PC-3 (cell line): ENCODE data around the gene OR6M1. TPM values are rescaled to one million over a fixed set of nuclear protein-coding genes. Genes with fewer than 3 reads are reported as not detected.

Source experiments
- ATAC-seq: fragments of 200-7000 bp; cut with Tn5 transposase; 2 replicates; pipeline ENCODE4 v1.9.1; 2020; ENCODE audit warnings: mild to moderate bottlenecking, moderate library complexity
- BruUV-seq: library from RNA; stranded (reverse); fragments of 400-500 nt; replicated peaks from 2 replicates; lab custom pipeline; 2021; lab: Mats Ljungman, UMichigan
- CTCF ChIA-PET: fragments of 300-600 bp; sonication (Branson Sonifier 250); formaldehyde crosslinking; loops from one replicate; lab custom pipeline; 2022; ENCODE audit warnings: antibody characterized with exemption; lab: Charles Lee
- POLR2A ChIA-PET: fragments of 300-600 bp; sonication (Branson Sonifier 250); formaldehyde crosslinking; loops from one replicate; lab custom pipeline; 2022; ENCODE audit warnings: antibody characterized with exemption; ENCODE audit not compliant: unreplicated experiment; lab: Charles Lee
- DNase-seq: peaks from one replicate; pipeline ENCODE4 v3.0.0-alpha.2; 2015
- H2AFZ ChIP-seq: fragments of 300-600 bp; sonication (generic); 2 replicates; pipeline ENCODE4 v1.6.0; 2016; ENCODE audit warnings: antibody characterized with exemption, low read length
- H3F3A ChIP-seq: fragments of 300-600 bp; sonication (generic); one replicate; pipeline ENCODE4 v1.6.0; 2017; ENCODE audit warnings: antibody characterized with exemption, low read length, control low read depth, mild to moderate bottlenecking; ENCODE audit not compliant: unreplicated experiment
- H3K27ac ChIP-seq: fragments of 300-600 bp; sonication (generic); 2 replicates; pipeline ENCODE4 v1.5.1; 2016; ENCODE audit warnings: mild to moderate bottlenecking, low read length
- H3K27me3 ChIP-seq: fragments of 300-600 bp; sonication (generic); 2 replicates; pipeline ENCODE4 v1.6.1; 2016; ENCODE audit warnings: low read length, mixed read lengths
- H3K36me3 ChIP-seq: fragments of 300-600 bp; sonication (generic); 2 replicates; pipeline ENCODE4 v1.6.1; 2016; ENCODE audit warnings: low read depth, mixed run types, low read length, mixed read lengths
- H3K4me1 ChIP-seq: fragments of 300-600 bp; sonication (generic); 2 replicates; pipeline ENCODE4 v1.5.1; 2016; ENCODE audit warnings: low read length; ENCODE audit not compliant: insufficient read depth
- H3K4me2 ChIP-seq: fragments of 300-600 bp; sonication (generic); 2 replicates; pipeline ENCODE4 v1.6.0; 2016; ENCODE audit warnings: low read length
- H3K4me3 ChIP-seq: fragments of 300-600 bp; sonication (generic); 2 replicates; pipeline ENCODE4 v1.5.1; 2016; ENCODE audit warnings: mild to moderate bottlenecking, low read length, mixed read lengths
- H3K79me2 ChIP-seq: fragments of 300-600 bp; sonication (generic); 2 replicates; pipeline ENCODE4 v1.6.1; 2017; ENCODE audit warnings: low read length, mixed read lengths
- H3K9ac ChIP-seq: fragments of 300-600 bp; sonication (generic); 2 replicates; pipeline ENCODE4 v1.6.0; 2016; ENCODE audit warnings: mild to moderate bottlenecking, low read length
- H3K9me2 ChIP-seq: fragments of 300-600 bp; sonication (generic); replicated peaks from 2 replicates; pipeline ENCODE4 v1.6.1; 2016; ENCODE audit warnings: mixed run types, low read length, mixed read lengths
- H3K9me3 ChIP-seq: fragments of 300-600 bp; sonication (generic); 2 replicates; pipeline ENCODE4 v1.6.1; 2016; ENCODE audit warnings: low read length, mixed read lengths
- H4K20me1 ChIP-seq: fragments of 300-600 bp; sonication (generic); 2 replicates; pipeline ENCODE4 v1.6.1; 2016; ENCODE audit warnings: low read length, mixed read lengths
- EZH2 ChIP-seq: fragments of 300-600 bp; sonication (generic); IDR thresholded peaks from one replicate; pipeline ENCODE4 v1.6.1; 2017; ENCODE audit warnings: antibody characterized with exemption, mild to moderate bottlenecking, low read length; ENCODE audit not compliant: unreplicated experiment
- EZH2phosphoT487 ChIP-seq: fragments of 300-600 bp; sonication (generic); IDR thresholded peaks from 2 replicates; pipeline ENCODE4 v1.6.1; 2018; ENCODE audit warnings: mild to moderate bottlenecking, antibody characterized with exemption, low read length, borderline replicate concordance
- intact Hi-C: fragments of 100-400 bp; cut with micrococcal nuclease; formaldehyde crosslinking; loops from 2 replicates; pipeline ENCODE4 v1.9.0; 2023
- total RNA-seq: library from RNA; depleted of rRNA; stranded (reverse); fragments of >200 nt; gene quantifications from 2 replicates; pipeline ENCODE4 v1.2.3, GENCODE V29; 2014
- TF ChIP-seq, protein P1 (sequence below): fragments of 300-600 bp; sonication (generic); conservative IDR thresholded peaks from 2 replicates; pipeline ENCODE4 v1.5.1; 2017; ENCODE audit warnings: antibody characterized with exemption, low read depth, mild to moderate bottlenecking, low read length

OR6M1 gene
- total RNA-seq, 1 experiment from 2014 or later = not detected

DNA sequence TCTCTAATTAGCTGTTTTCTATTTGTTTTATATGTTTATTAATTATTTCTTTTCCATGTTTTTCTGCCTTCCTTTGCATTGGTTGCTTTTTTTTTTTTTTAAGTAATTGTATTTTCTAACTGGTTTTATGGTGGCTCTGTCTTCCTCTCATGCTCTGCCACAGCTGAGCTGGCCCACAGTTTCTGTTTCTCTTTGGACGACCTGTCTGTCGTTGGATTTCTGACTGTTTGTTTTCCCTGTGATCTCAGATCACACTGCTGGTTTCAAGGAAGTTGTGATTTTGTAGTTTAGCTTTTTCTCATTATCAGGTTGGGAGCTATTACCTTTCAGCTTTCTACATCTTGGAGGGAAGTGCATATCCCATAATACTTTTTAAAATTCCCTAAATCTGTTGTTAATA, 15.9 kb upstream of the OR6M1 start:
- TF ChIP-seq EZH2phosphoT487 = no peak
- TF ChIP-seq, protein P1, sequence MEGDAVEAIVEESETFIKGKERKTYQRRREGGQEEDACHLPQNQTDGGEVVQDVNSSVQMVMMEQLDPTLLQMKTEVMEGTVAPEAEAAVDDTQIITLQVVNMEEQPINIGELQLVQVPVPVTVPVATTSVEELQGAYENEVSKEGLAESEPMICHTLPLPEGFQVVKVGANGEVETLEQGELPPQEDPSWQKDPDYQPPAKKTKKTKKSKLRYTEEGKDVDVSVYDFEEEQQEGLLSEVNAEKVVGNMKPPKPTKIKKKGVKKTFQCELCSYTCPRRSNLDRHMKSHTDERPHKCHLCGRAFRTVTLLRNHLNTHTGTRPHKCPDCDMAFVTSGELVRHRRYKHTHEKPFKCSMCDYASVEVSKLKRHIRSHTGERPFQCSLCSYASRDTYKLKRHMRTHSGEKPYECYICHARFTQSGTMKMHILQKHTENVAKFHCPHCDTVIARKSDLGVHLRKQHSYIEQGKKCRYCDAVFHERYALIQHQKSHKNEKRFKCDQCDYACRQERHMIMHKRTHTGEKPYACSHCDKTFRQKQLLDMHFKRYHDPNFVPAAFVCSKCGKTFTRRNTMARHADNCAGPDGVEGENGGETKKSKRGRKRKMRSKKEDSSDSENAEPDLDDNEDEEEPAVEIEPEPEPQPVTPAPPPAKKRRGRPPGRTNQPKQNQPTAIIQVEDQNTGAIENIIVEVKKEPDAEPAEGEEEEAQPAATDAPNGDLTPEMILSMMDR = no peak
- TF ChIP-seq EZH2 = no peak
- no peak overlapping the region for H2AFZ ChIP-seq
- BruUV-seq = no TSS peak
- no peaks in the 10 kb centered on the region for H3F3A ChIP-seq
- H3K36me3 ChIP-seq = no peaks in the 10 kb centered on the region
- no peak overlapping the region for H3K9ac ChIP-seq
- no peak overlapping the region for H3K4me2 ChIP-seq
- H3K79me2 ChIP-seq = no peaks in the 10 kb centered on the region
- H3K27me3 ChIP-seq = peaks cover 46% of the 10 kb centered on the region
- ATAC-seq = no peak
- H3K4me3 ChIP-seq = no peak overlapping the region
- no peaks in the 10 kb centered on the region for H3K9me3 ChIP-seq
- no peak for DNase-seq
- CTCF ChIA-PET = no interaction called here
- no peaks in the 10 kb centered on the region for H3K9me2 ChIP-seq
- POLR2A ChIA-PET = no interaction called here
- H4K20me1 ChIP-seq = no peaks in the 10 kb centered on the region
- H3K27ac ChIP-seq = no peak overlapping the region
- H3K4me1 ChIP-seq = no peaks in the 10 kb centered on the region
- intact Hi-C loops = no loop called here

DNA sequence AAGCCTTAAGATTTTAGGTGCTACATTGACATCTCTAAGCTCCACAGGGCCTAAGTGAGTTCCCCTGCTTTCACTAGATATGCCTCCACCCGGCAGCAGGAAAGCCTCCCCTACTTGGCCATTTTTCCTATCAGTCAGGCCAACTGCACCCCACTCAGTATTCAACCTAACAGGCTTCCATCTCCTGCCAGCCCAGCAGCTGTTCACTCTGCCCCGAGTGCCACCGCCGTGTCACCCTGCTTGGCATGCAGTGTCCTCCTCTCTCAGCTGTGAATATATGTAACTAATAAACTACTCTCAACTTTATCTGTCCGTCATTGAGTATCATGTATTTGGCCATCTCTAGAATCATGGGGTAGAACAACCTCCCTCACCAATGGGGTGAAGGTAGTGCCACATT, 9.0 kb upstream of the OR6M1 start:
- no peaks in the 10 kb centered on the region for H4K20me1 ChIP-seq
- no peak for DNase-seq
- H3K36me3 ChIP-seq = no peaks in the 10 kb centered on the region
- no peaks in the 10 kb centered on the region for H3K4me1 ChIP-seq
- no peaks in the 10 kb centered on the region for H3K9me2 ChIP-seq
- CTCF ChIA-PET = no interaction called here
- H3K27ac ChIP-seq = no peak overlapping the region
- no peak overlapping the region for H3K4me2 ChIP-seq
- POLR2A ChIA-PET = no interaction called here
- H3K9ac ChIP-seq = no peak overlapping the region
- no peaks in the 10 kb centered on the region for H3F3A ChIP-seq
- intact Hi-C loops = no loop called here
- no peaks in the 10 kb centered on the region for H3K79me2 ChIP-seq
- H2AFZ ChIP-seq = no peak overlapping the region
- BruUV-seq = no TSS peak
- no peak for ATAC-seq
- H3K4me3 ChIP-seq = no peak overlapping the region
- H3K27me3 ChIP-seq = peaks cover 75% of the 10 kb centered on the region
- H3K9me3 ChIP-seq = no peaks in the 10 kb centered on the region
- no peak for TF ChIP-seq EZH2
- TF ChIP-seq, protein P1 = no peak
- no peak for TF ChIP-seq EZH2phosphoT487

DNA sequence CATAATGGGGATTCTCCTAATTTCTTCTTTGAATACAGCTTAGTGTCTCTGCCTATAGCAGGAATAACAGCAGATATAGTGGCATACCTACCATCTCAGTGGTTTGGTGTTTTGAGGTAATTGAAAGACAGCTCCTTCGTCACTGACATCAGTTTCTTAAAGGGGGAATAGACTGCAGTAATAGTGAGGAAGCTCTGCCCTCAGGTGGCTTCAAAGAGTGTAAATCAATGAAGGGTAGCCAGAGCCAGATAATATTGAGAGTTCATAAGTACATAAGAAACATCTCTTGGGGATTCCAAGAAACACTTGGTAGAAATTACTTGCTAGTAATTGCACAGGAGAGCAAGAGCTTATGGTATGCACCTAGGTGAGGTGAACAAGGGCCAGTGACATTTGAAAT, 4.4 kb downstream of the OR6M1 start:
- H4K20me1 ChIP-seq = no peaks in the 10 kb centered on the region
- TF ChIP-seq EZH2 (no peak), EZH2phosphoT487 (no peak)
- TF ChIP-seq, protein P1 = no peak
- intact Hi-C loops = no loop called here
- no peaks in the 10 kb centered on the region for H3K4me1 ChIP-seq
- no peak overlapping the region for H3K4me3 ChIP-seq
- no peaks in the 10 kb centered on the region for H3K36me3 ChIP-seq
- H3F3A ChIP-seq = no peaks in the 10 kb centered on the region
- ATAC-seq = no peak
- DNase-seq = no peak
- no TSS peak for BruUV-seq
- H3K27ac ChIP-seq = no peak overlapping the region
- ChIA-PET POLR2A (no interaction called here), CTCF (no interaction called here)
- no peaks in the 10 kb centered on the region for H3K79me2 ChIP-seq
- H3K4me2 ChIP-seq = no peak overlapping the region
- H2AFZ ChIP-seq = no peak overlapping the region
- H3K9me2 ChIP-seq = no peaks in the 10 kb centered on the region
- H3K27me3 ChIP-seq = peaks cover 91% of the 10 kb centered on the region
- H3K9ac ChIP-seq = no peak overlapping the region
- H3K9me3 ChIP-seq = no peaks in the 10 kb centered on the region
